KOPT-K1 (cell line): Measurements from ENCODE around the gene LARGE1.

Experiments used
- H3K27ac ChIP-seq: fragments of 200-600 bp; sonication (generic); 2 replicates; pipeline ENCODE4 v1.5.1; 2016; ENCODE audit warnings: antibody characterized with exemption, mild to moderate bottlenecking, low read depth, low read length; ENCODE audit not compliant: poor library complexity, severe bottlenecking
- H3K36me3 ChIP-seq: fragments of 200-600 bp; sonication (generic); 2 replicates; pipeline ENCODE4 v1.5.1; 2017; ENCODE audit warnings: antibody characterized with exemption, mild to moderate bottlenecking, low read length, moderate library complexity; ENCODE audit not compliant: insufficient read depth
- H3K9me3 ChIP-seq: fragments of 200-600 bp; sonication (generic); 2 replicates; pipeline ENCODE4 v1.5.1; 2017; ENCODE audit warnings: antibody characterized with exemption, low read length, mild to moderate bottlenecking; ENCODE audit not compliant: insufficient read depth, poor library complexity, severe bottlenecking

Gene LARGE1

GRCh38 chr22:33817512-33818127 is 102.7 kb downstream of the LARGE1 start:
- no peaks in the 10 kb centered on the region for H3K9me3 ChIP-seq
- no peaks in the 10 kb centered on the region for H3K36me3 ChIP-seq
- no peak overlapping the region for H3K27ac ChIP-seq

GRCh38 chr22:33812360-33812977 is 107.8 kb downstream of the LARGE1 start:
- no peak overlapping the region for H3K27ac ChIP-seq
- H3K9me3 ChIP-seq, result no peaks in the 10 kb centered on the region
- H3K36me3 ChIP-seq, result no peaks in the 10 kb centered on the region

- Histone ChIP-seq H3K27ac (no peak overlapping the region), H3K9me3 (no peaks in the 10 kb centered on the region), H3K36me3 (no peaks in the 10 kb centered on the region)
Measured at GRCh38 chr22:33811686-33812085, 108.6 kb downstream of the LARGE1 start.

- no peaks in the 10 kb centered on the region for H3K9me3 ChIP-seq
- no peaks in the 10 kb centered on the region for H3K36me3 ChIP-seq
- no peak overlapping the region for H3K27ac ChIP-seq
Measured at GRCh38 chr22:33811208-33811607, 109.1 kb downstream of the LARGE1 start.

GRCh38 chr22:33807470-33807869 is 112.8 kb downstream of the LARGE1 start:
- H3K36me3 ChIP-seq, result no peaks in the 10 kb centered on the region
- H3K9me3 ChIP-seq, result no peaks in the 10 kb centered on the region
- no peak overlapping the region for H3K27ac ChIP-seq

GRCh38 chr22:33806191-33806590 is 114.1 kb downstream of the LARGE1 start:
- H3K27ac ChIP-seq, result no peak overlapping the region
- no peaks in the 10 kb centered on the region for H3K36me3 ChIP-seq
- H3K9me3 ChIP-seq, result peaks cover 8% of the 10 kb centered on the region

- no peak overlapping the region for H3K27ac ChIP-seq
- peaks cover 8% of the 10 kb centered on the region for H3K9me3 ChIP-seq
Measured at GRCh38 chr22:33803371-33804282, 116.6 kb downstream of the LARGE1 start.

GRCh38 chr22:33798401-33798800 is 121.9 kb downstream of the LARGE1 start:
- peaks cover 8% of the 10 kb centered on the region for H3K9me3 ChIP-seq
- no peaks in the 10 kb centered on the region for H3K36me3 ChIP-seq
- H3K27ac ChIP-seq, result no peak overlapping the region

More at GRCh38 chr22:33803371-33804282, 116.6 kb downstream of the LARGE1 start:
- H3K36me3 ChIP-seq, result no peaks in the 10 kb centered on the region

GRCh38 chr22:33796494-33796893 is 123.8 kb downstream of the LARGE1 start:
- Histone ChIP-seq H3K9me3 (peaks cover under 1% of the 10 kb centered on the region), H3K36me3 (no peaks in the 10 kb centered on the region), H3K27ac (no peak overlapping the region)

- H3K27ac ChIP-seq, result no peak overlapping the region
- H3K36me3 ChIP-seq, result no peaks in the 10 kb centered on the region
- H3K9me3 ChIP-seq, result peaks cover 14% of the 10 kb centered on the region
Measured at GRCh38 chr22:33793475-33793874, 126.8 kb downstream of the LARGE1 start.

GRCh38 chr22:33792832-33793231 is 127.4 kb downstream of the LARGE1 start:
- Histone ChIP-seq H3K36me3 (no peaks in the 10 kb centered on the region), H3K9me3 (peaks cover 20% of the 10 kb centered on the region), H3K27ac (no peak overlapping the region)

GRCh38 chr22:33789690-33790253 is 130.5 kb downstream of the LARGE1 start:
- Histone ChIP-seq H3K9me3 (peaks cover 29% of the 10 kb centered on the region), H3K27ac (no peak overlapping the region), H3K36me3 (no peaks in the 10 kb centered on the region)

GRCh38 chr22:33788927-33789326 is 131.3 kb downstream of the LARGE1 start:
- Histone ChIP-seq H3K9me3 (peaks cover 29% of the 10 kb centered on the region), H3K27ac (no peak overlapping the region), H3K36me3 (no peaks in the 10 kb centered on the region)

- Histone ChIP-seq H3K9me3 (peaks cover 29% of the 10 kb centered on the region), H3K36me3 (no peaks in the 10 kb centered on the region), H3K27ac (no peak overlapping the region)
Measured at GRCh38 chr22:33787645-33788456, 132.4 kb downstream of the LARGE1 start.
